GM21526 (cell line): ENCODE results near the gene RRP1.
"Not testable (repeated sequence)": the region's sequence is repeated elsewhere in the genome, so short reads cannot be mapped to it uniquely, and the experiment has no call there.

Source experiments
- ATAC-seq: cut with Tn5 transposase; IDR thresholded peaks from one replicate; pipeline ENCODE4 v1.9.1; 2021; ENCODE audit warnings: moderate library complexity; ENCODE audit not compliant: unreplicated experiment, low FRiP score

Gene RRP1

GRCh38 chr21:43814215-43815106, 25.1 kb downstream of the RRP1 start:
- ATAC-seq = no peak

DNA sequence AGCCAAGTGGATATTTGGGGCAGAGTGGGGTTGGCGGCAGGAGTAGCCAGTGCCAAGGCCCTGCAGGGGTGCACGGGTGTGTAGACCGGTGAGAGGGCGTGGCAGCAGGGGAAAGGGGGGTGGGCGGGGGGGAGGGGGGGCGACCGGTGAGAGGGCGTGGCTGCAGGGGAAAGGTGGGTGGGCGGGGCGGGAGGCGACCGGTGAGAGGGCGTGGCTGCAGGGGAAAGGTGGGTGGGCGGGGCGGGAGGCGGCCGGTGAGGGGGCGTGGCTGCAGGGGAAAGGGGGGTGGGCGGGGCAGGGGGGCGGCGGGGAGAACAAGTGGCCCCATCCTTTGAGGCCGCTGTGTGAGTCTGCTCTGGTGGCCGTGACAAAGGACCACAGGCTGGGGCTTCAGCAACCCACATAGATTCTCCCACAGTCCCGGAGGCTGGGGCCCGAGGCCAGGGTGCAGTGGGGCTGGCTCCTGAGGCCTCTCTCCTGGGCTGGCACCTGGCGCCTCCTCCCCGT, 25.8 kb downstream of the RRP1 start:
- no peak for ATAC-seq

DNA sequence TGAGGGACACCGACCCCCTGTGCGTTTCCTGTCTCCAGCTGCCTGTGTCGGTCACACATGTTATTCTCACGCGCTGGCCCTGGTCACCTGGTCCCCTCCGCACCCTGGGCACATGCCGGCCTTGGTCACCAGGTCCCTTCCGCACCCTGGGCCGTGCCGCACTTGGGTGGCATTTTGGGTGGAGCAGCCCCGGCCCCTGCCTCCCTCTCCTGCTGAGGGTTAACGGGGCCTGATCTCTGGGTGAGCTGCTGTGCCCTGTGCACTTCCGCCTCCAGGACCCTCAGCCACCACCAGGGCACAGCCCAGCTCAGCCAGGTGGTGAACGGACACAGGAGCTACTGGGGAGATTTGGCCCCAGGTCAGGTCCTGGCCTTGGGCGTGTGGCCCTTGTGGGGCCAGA, 26.6 kb downstream of the RRP1 start:
- ATAC-seq = no peak

GRCh38 chr21:43816611-43817071, 27.3 kb downstream of the RRP1 start:
- ATAC-seq = no peak

- ATAC-seq = no peak
Measured at GRCh38 chr21:43817157-43818086, 28.0 kb downstream of the RRP1 start.

GRCh38 chr21:43818685-43819084, 29.3 kb downstream of the RRP1 start:
- ATAC-seq = no peak

GRCh38 chr21:43819511-43820405, 30.4 kb downstream of the RRP1 start:
- ATAC-seq = no peak

DNA sequence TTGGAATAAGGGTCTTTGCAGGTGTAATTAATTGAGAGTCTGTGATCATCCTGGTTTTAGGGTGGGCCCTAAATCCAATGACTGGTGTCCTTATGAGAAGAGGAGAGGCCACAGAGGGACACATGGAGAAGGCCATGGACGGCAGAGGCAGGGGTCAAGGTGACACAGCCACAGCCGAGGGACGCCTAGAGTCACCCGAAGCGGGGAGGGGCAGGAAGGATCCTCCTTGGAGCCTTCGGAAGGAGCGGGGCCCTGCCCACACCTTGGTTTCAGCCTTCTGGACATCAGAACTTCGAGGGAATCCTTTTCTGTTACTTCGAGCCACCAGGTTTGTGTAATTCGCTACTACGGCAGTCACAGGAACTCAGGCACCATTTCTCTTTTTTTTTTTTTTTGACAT, 31.1 kb downstream of the RRP1 start:
- no peak for ATAC-seq

DNA sequence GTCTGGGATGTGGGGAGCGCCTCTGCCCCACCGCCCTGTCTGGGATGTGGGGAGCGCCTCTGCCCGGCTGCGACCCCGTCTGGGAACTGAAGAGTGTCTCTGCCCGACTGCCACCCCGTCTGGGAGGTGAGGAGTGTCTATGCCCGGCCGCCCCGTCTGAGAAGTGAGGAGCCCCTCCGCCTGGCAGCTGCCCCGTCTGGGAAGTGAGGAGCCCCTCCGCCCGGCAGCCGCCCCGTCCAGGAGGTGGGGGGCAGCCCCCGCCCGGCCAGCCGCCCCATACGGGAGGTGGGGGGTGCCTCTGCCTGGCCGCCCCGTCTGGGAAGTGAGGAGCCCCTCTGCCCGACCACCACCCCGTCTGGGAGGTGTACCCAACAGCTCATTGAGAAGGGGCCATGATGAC, 32.8 kb downstream of the RRP1 start:
- ATAC-seq = not testable (repeated sequence)

DNA sequence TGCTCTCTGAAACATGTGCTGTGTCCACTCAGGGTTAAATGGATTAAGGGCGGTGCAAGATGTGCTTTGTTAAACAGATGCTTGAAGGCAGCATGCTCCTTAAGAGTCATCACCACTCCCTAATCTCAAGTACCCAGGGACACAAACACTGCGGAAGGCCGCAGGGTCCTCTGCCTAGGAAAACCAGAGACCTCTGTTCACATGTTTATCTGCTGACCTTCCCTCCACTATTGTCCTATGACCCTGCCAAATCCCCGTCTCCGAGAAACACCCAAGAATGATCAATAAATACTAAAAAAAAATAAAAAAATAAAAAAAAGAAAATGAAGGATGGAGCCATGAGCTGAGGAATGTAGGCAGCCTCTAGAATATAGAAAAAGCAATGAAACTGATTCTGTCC, 33.4 kb downstream of the RRP1 start:
- ATAC-seq = not testable (repeated sequence)

DNA sequence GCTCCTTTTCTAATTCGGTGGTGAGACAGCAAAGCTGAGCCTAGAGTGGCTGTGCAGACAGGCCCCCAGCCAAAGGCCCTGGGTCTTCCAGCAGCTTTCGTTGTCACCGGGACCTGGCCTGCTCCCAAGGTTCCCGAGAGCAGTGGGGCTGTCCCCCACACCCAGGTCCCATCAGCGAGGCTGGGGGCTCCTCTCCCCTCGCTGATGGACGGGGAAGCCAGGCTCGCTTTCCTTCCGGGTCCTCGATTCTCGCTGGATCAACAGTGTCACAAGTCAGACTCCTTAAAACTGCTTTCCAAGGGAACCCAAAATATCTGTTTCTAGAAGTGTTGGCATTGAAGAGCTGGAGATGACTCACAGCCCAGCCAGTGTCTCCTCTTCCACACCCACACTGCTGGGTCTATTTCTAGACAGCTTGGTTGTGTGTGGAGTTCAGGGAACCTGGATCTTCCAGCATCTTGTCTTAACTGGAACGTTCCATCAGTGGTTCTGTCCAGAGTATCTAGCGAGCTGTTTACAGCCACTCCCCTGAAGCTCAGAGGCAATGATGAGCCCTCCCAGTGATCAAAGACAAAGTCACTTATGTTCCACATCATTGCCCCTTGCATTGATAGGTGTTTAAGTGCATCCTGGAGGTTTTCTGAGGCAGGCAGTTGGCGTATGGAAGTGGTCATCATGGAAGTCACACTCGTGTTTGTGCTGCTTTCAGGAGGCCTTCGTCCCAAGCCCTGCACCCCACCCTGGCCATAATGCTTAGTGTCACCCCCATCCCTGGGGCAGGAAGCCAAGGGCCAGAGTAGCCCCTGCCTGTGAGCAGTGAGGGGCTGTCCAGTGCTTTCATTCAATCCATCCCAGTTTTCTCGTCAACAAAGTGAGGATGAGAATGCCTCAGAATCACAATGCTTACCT, 35.2 kb downstream of the RRP1 start:
- no peak for ATAC-seq

GRCh38 chr21:43825242-43825935, 36.0 kb downstream of the RRP1 start:
- no peak for ATAC-seq

- ATAC-seq = no peak
Measured at GRCh38 chr21:43825936-43826622, 36.7 kb downstream of the RRP1 start.

DNA sequence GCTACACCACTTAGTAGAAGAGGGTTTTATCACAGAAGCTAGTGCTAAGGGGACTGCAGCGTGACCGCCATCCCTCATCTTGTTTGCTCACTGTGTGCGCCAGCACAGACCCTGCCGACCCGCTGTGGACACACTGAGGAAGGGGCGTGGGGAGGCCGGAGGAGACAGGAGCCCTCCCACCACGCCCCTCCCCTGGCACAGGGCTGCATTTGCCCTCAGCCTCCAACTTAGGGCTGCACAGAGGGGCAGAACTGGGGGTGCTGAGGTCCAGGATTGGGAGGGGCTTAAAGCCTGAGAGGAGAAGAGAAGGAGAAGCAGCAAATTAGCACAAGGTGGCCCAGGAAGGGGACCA, 37.2 kb downstream of the RRP1 start:
- ATAC-seq = no peak

GRCh38 chr21:43827015-43827611, 37.7 kb downstream of the RRP1 start:
- ATAC-seq = no peak

- ATAC-seq = no peak
Measured at GRCh38 chr21:43829161-43829560, 39.8 kb downstream of the RRP1 start.

GRCh38 chr21:43829575-43830119, 40.3 kb downstream of the RRP1 start:
- no peak for ATAC-seq
